ENCODE data around the gene BEND3. TPM values are rescaled to one million over a fixed set of nuclear protein-coding genes. Genes with fewer than 3 reads are reported as not detected.
"Not testable (repeated sequence)": the region's sequence is repeated elsewhere in the genome, so short reads cannot be mapped to it uniquely, and the experiment has no call there.

Gene BEND3
- total and polyA plus RNA-seq, 2 donors = 1.5 to 1.7 TPM

- DNase-seq (ENCODE audit: low read depth in 6 of 9, low spot score in 9 of 9) = no peak
- H3K4me3 ChIP-seq (ENCODE audit: low read length in 2 of 2) = no peak overlapping the region
- H3K27ac ChIP-seq (ENCODE audit: low read depth in 1 of 2, low read length in 1 of 2) = no peak overlapping the region
- H3K36me3 ChIP-seq (ENCODE audit: control insufficient read depth in 2 of 2, insufficient read depth in 2 of 2, low read length in 1 of 2) = no peaks in the 10 kb centered on the region
- H3K4me1 ChIP-seq (ENCODE audit: control insufficient read depth in 2 of 2, insufficient read depth in 2 of 2, low read length in 2 of 2) = no peaks in the 10 kb centered on the region
- no peaks in the 10 kb centered on the region for H3K27me3 ChIP-seq (ENCODE audit: control insufficient read depth in 2 of 2, insufficient read depth in 1 of 2, low read length in 1 of 2)
- WGBS = 70% methylated on average over 4 of the region's 4 CpGs
- H3K9me3 ChIP-seq (ENCODE audit: control insufficient read depth in 2 of 2, insufficient read depth in 1 of 2, low read length in 1 of 2) = no peaks in the 10 kb centered on the region
These were observed 9.6 kb upstream of the BEND3 start for GRCh38 chr6:107124934-107125348.

GRCh38 chr6:107123501-107123900 is 8.2 kb upstream of the BEND3 start:
- Histone ChIP-seq H3K36me3 (ENCODE audit: control insufficient read depth in 2 of 2, insufficient read depth in 2 of 2, low read length in 1 of 2) (no peaks in the 10 kb centered on the region), H3K4me1 (ENCODE audit: control insufficient read depth in 2 of 2, insufficient read depth in 2 of 2, low read length in 2 of 2) (peaks cover 0 to 4% of the 10 kb centered on the region in 2 donors), H3K27me3 (ENCODE audit: control insufficient read depth in 2 of 2, insufficient read depth in 1 of 2, low read length in 1 of 2) (no peaks in the 10 kb centered on the region), H3K4me3 (ENCODE audit: low read length in 2 of 2) (no peak overlapping the region), H3K9me3 (ENCODE audit: control insufficient read depth in 2 of 2, insufficient read depth in 1 of 2, low read length in 1 of 2) (no peaks in the 10 kb centered on the region), H3K27ac (ENCODE audit: low read depth in 1 of 2, low read length in 1 of 2) (no peak overlapping the region)
- DNase-seq (ENCODE audit: low read depth in 6 of 9, low spot score in 9 of 9) = no peak
- WGBS = 86% methylated on average over 6 of the region's 6 CpGs

- Histone ChIP-seq H3K27me3 (ENCODE audit: control insufficient read depth in 2 of 2, insufficient read depth in 1 of 2, low read length in 1 of 2) (no peaks in the 10 kb centered on the region), H3K27ac (ENCODE audit: low read depth in 1 of 2, low read length in 1 of 2) (no peak overlapping the region), H3K36me3 (ENCODE audit: control insufficient read depth in 2 of 2, insufficient read depth in 2 of 2, low read length in 1 of 2) (no peaks in the 10 kb centered on the region), H3K4me1 (ENCODE audit: control insufficient read depth in 2 of 2, insufficient read depth in 2 of 2, low read length in 2 of 2) (peaks cover 0 to 4% of the 10 kb centered on the region in 2 donors), H3K9me3 (ENCODE audit: control insufficient read depth in 2 of 2, insufficient read depth in 1 of 2, low read length in 1 of 2) (no peaks in the 10 kb centered on the region), H3K4me3 (ENCODE audit: low read length in 2 of 2) (no peak overlapping the region)
- 95% methylated on average over 4 of the region's 4 CpGs for WGBS
- DNase-seq (ENCODE audit: low read depth in 6 of 9, low spot score in 9 of 9) = no peak
These were observed 7.4 kb upstream of the BEND3 start for GRCh38 chr6:107122748-107123147.

GRCh38 chr6:107121964-107122495 is 6.7 kb upstream of the BEND3 start:
- 91% methylated on average over 8 of the region's 8 CpGs for WGBS
- no peaks in the 10 kb centered on the region for H3K27me3 ChIP-seq (ENCODE audit: control insufficient read depth in 2 of 2, insufficient read depth in 1 of 2, low read length in 1 of 2)
- H3K27ac ChIP-seq (ENCODE audit: low read depth in 1 of 2, low read length in 1 of 2) = no peak overlapping the region
- H3K9me3 ChIP-seq (ENCODE audit: control insufficient read depth in 2 of 2, insufficient read depth in 1 of 2, low read length in 1 of 2) = no peaks in the 10 kb centered on the region
- H3K4me3 ChIP-seq (ENCODE audit: low read length in 2 of 2) = no peak overlapping the region
- DNase-seq (ENCODE audit: low read depth in 6 of 9, low spot score in 9 of 9) = no peak
- H3K4me1 ChIP-seq (ENCODE audit: control insufficient read depth in 2 of 2, insufficient read depth in 2 of 2, low read length in 2 of 2) = peaks cover 0 to 4% of the 10 kb centered on the region in 2 donors
- H3K36me3 ChIP-seq (ENCODE audit: control insufficient read depth in 2 of 2, insufficient read depth in 2 of 2, low read length in 1 of 2) = no peaks in the 10 kb centered on the region

GRCh38 chr6:107121266-107121665 is 6.0 kb upstream of the BEND3 start:
- Histone ChIP-seq H3K4me1 (ENCODE audit: control insufficient read depth in 2 of 2, insufficient read depth in 2 of 2, low read length in 2 of 2) (peaks cover 5 to 10% of the 10 kb centered on the region in 2 donors), H3K9me3 (ENCODE audit: control insufficient read depth in 2 of 2, insufficient read depth in 1 of 2, low read length in 1 of 2) (no peaks in the 10 kb centered on the region), H3K27ac (ENCODE audit: low read depth in 1 of 2, low read length in 1 of 2) (no peak overlapping the region), H3K27me3 (ENCODE audit: control insufficient read depth in 2 of 2, insufficient read depth in 1 of 2, low read length in 1 of 2) (peaks cover 0 to 4% of the 10 kb centered on the region in 2 donors), H3K4me3 (ENCODE audit: low read length in 2 of 2) (no peak overlapping the region), H3K36me3 (ENCODE audit: control insufficient read depth in 2 of 2, insufficient read depth in 2 of 2, low read length in 1 of 2) (no peaks in the 10 kb centered on the region)
- DNase-seq (ENCODE audit: low read depth in 6 of 9, low spot score in 9 of 9) = no peak
- WGBS = 95% methylated on average over 6 of the region's 6 CpGs

- WGBS = 81% methylated on average over 4 of the region's 4 CpGs
- Histone ChIP-seq H3K27me3 (ENCODE audit: control insufficient read depth in 2 of 2, insufficient read depth in 1 of 2, low read length in 1 of 2) (peaks cover 0 to 13% of the 10 kb centered on the region in 2 donors), H3K9me3 (ENCODE audit: control insufficient read depth in 2 of 2, insufficient read depth in 1 of 2, low read length in 1 of 2) (no peaks in the 10 kb centered on the region), H3K4me3 (ENCODE audit: low read length in 2 of 2) (no peak overlapping the region), H3K27ac (ENCODE audit: low read depth in 1 of 2, low read length in 1 of 2) (no peak overlapping the region), H3K36me3 (ENCODE audit: control insufficient read depth in 2 of 2, insufficient read depth in 2 of 2, low read length in 1 of 2) (no peaks in the 10 kb centered on the region), H3K4me1 (ENCODE audit: control insufficient read depth in 2 of 2, insufficient read depth in 2 of 2, low read length in 2 of 2) (peaks cover 5 to 17% of the 10 kb centered on the region in 2 donors)
- DNase-seq (ENCODE audit: low read depth in 6 of 9, low spot score in 9 of 9) = no peak
These were observed 5.1 kb upstream of the BEND3 start for GRCh38 chr6:107120404-107120803.

- H3K4me1 ChIP-seq (ENCODE audit: control insufficient read depth in 2 of 2, insufficient read depth in 2 of 2, low read length in 2 of 2) = peaks cover 7 to 18% of the 10 kb centered on the region in 2 donors
- H3K27me3 ChIP-seq (ENCODE audit: control insufficient read depth in 2 of 2, insufficient read depth in 1 of 2, low read length in 1 of 2) = peaks cover 0 to 13% of the 10 kb centered on the region in 2 donors
- H3K9me3 ChIP-seq (ENCODE audit: control insufficient read depth in 2 of 2, insufficient read depth in 1 of 2, low read length in 1 of 2) = no peaks in the 10 kb centered on the region
- 84% methylated on average over 2 of the region's 2 CpGs for WGBS
- no peak overlapping the region for H3K27ac ChIP-seq (ENCODE audit: low read depth in 1 of 2, low read length in 1 of 2)
- peak in 1 of 9 donors; percentile 22 for DNase-seq (ENCODE audit: low read depth in 6 of 9, low spot score in 9 of 9)
- no peak overlapping the region for H3K4me3 ChIP-seq (ENCODE audit: low read length in 2 of 2)
- H3K36me3 ChIP-seq (ENCODE audit: control insufficient read depth in 2 of 2, insufficient read depth in 2 of 2, low read length in 1 of 2) = no peaks in the 10 kb centered on the region
These were observed 3.7 kb upstream of the BEND3 start for GRCh38 chr6:107118976-107119375.

- peaks cover 0 to 13% of the 10 kb centered on the region in 2 donors for H3K27me3 ChIP-seq (ENCODE audit: control insufficient read depth in 2 of 2, insufficient read depth in 1 of 2, low read length in 1 of 2)
- H3K9me3 ChIP-seq (ENCODE audit: control insufficient read depth in 2 of 2, insufficient read depth in 1 of 2, low read length in 1 of 2); H3K4me3 ChIP-seq (ENCODE audit: low read length in 2 of 2); H3K27ac ChIP-seq (ENCODE audit: low read depth in 1 of 2, low read length in 1 of 2); H3K36me3 ChIP-seq (ENCODE audit: control insufficient read depth in 2 of 2, insufficient read depth in 2 of 2, low read length in 1 of 2); DNase-seq (ENCODE audit: low read depth in 6 of 9, low spot score in 9 of 9): not testable (repeated sequence)
- H3K4me1 ChIP-seq (ENCODE audit: control insufficient read depth in 2 of 2, insufficient read depth in 2 of 2, low read length in 2 of 2) = peaks cover 11 to 23% of the 10 kb centered on the region in 2 donors
- 92% methylated on average over 9 of the region's 9 CpGs for WGBS
These were observed 3.2 kb upstream of the BEND3 start for GRCh38 chr6:107118540-107118939.

GRCh38 chr6:107116931-107117330 is 1.6 kb upstream of the BEND3 start:
- Histone ChIP-seq H3K4me3 (ENCODE audit: low read length in 2 of 2) (no peak overlapping the region), H3K4me1 (ENCODE audit: control insufficient read depth in 2 of 2, insufficient read depth in 2 of 2, low read length in 2 of 2) (peaks cover 11 to 27% of the 10 kb centered on the region in 2 donors), H3K27me3 (ENCODE audit: control insufficient read depth in 2 of 2, insufficient read depth in 1 of 2, low read length in 1 of 2) (peaks cover 0 to 13% of the 10 kb centered on the region in 2 donors), H3K27ac (ENCODE audit: low read depth in 1 of 2, low read length in 1 of 2) (no peak overlapping the region), H3K36me3 (ENCODE audit: control insufficient read depth in 2 of 2, insufficient read depth in 2 of 2, low read length in 1 of 2) (no peaks in the 10 kb centered on the region), H3K9me3 (ENCODE audit: control insufficient read depth in 2 of 2, insufficient read depth in 1 of 2, low read length in 1 of 2) (no peaks in the 10 kb centered on the region)
- no peak for DNase-seq (ENCODE audit: low read depth in 6 of 9, low spot score in 9 of 9)
- 28% methylated on average over 7 of the region's 7 CpGs for WGBS

Measured in thymus (tissue), 11 donors.